HEK293 (cell line): Measurements from ENCODE around the gene TMEM167B.

Source experiments
- BCL11B ChIP-seq: fragments of 450-650 bp; formaldehyde crosslinking; IDR thresholded peaks from 2 replicates; pipeline ENCODE4 v1.5.1; 2016; ENCODE audit warnings: low read depth, missing biosample characterization, missing genetic modification characterization
- KLF16 ChIP-seq: fragments of 450-650 bp; formaldehyde crosslinking; IDR thresholded peaks from 2 replicates; pipeline ENCODE4 v1.5.1; 2017; ENCODE audit warnings: missing biosample characterization, missing genetic modification characterization
- KLF8 ChIP-seq: fragments of 450-650 bp; formaldehyde crosslinking; IDR thresholded peaks from 2 replicates; pipeline ENCODE4 v1.5.1; 2016; ENCODE audit warnings: missing biosample characterization, missing genetic modification characterization
- SCRT2 ChIP-seq: fragments of 450-650 bp; formaldehyde crosslinking; IDR thresholded peaks from 2 replicates; pipeline ENCODE4 v1.5.1; 2016; ENCODE audit warnings: missing biosample characterization, missing genetic modification characterization
- SETDB1 ChIP-seq: IDR thresholded peaks from one replicate; pipeline ENCODE4 v1.6.1; 2017; ENCODE audit warnings: mild to moderate bottlenecking, low read length, moderate library complexity, mixed read lengths; ENCODE audit not compliant: insufficient read length
- YY2 ChIP-seq: fragments of 450-650 bp; formaldehyde crosslinking; IDR thresholded peaks from 2 replicates; pipeline ENCODE4 v1.5.1; 2016; ENCODE audit warnings: missing biosample characterization, missing genetic modification characterization
- ZBTB48 ChIP-seq: fragments of 450-650 bp; formaldehyde crosslinking; IDR thresholded peaks from 2 replicates; pipeline ENCODE4 v1.5.1; 2016; ENCODE audit warnings: missing biosample characterization, missing genetic modification characterization
- ZFHX2 ChIP-seq: fragments of 450-650 bp; formaldehyde crosslinking; conservative IDR thresholded peaks from 2 replicates; pipeline ENCODE4 v1.5.1; 2016; ENCODE audit warnings: missing biosample characterization, missing genetic modification characterization
- ZFP69B ChIP-seq: fragments of 450-650 bp; formaldehyde crosslinking; IDR thresholded peaks from 2 replicates; pipeline ENCODE4 v1.5.1; 2016; ENCODE audit warnings: missing biosample characterization, missing genetic modification characterization
- ZIC2 ChIP-seq: fragments of 450-650 bp; formaldehyde crosslinking; IDR thresholded peaks from 2 replicates; pipeline ENCODE4 v1.5.1; 2016; ENCODE audit warnings: missing biosample characterization, missing genetic modification characterization
- ZNF223 ChIP-seq: fragments of 450-650 bp; formaldehyde crosslinking; IDR thresholded peaks from 2 replicates; pipeline ENCODE4 v1.5.1; 2016; ENCODE audit warnings: missing biosample characterization, missing genetic modification characterization
- ZNF24 ChIP-seq: fragments of 450-650 bp; formaldehyde crosslinking; IDR thresholded peaks from 2 replicates; pipeline ENCODE4 v1.5.1; 2016; ENCODE audit warnings: missing biosample characterization, missing genetic modification characterization
- ZNF266 ChIP-seq: fragments of 450-650 bp; formaldehyde crosslinking; IDR thresholded peaks from 2 replicates; pipeline ENCODE4 v1.5.1; 2016; ENCODE audit warnings: missing biosample characterization, missing genetic modification characterization, low read depth
- ZNF394 ChIP-seq: fragments of 450-650 bp; formaldehyde crosslinking; IDR thresholded peaks from 2 replicates; pipeline ENCODE4 v1.5.1; 2016; ENCODE audit warnings: missing biosample characterization, missing genetic modification characterization, mild to moderate bottlenecking, moderate library complexity, borderline replicate concordance
- ZNF561 ChIP-seq: fragments of 450-650 bp; IDR thresholded peaks from 2 replicates; pipeline ENCODE4 v1.5.1; 2018; ENCODE audit warnings: missing biosample characterization, missing genetic modification characterization, borderline replicate concordance
- ZNF610 ChIP-seq: fragments of 450-650 bp; formaldehyde crosslinking; IDR thresholded peaks from 2 replicates; pipeline ENCODE4 v1.5.1; 2016; ENCODE audit warnings: missing biosample characterization, missing genetic modification characterization, borderline replicate concordance
- ZNF654 ChIP-seq: fragments of 450-650 bp; formaldehyde crosslinking; IDR thresholded peaks from 2 replicates; pipeline ENCODE4 v1.5.1; 2016; ENCODE audit warnings: low read depth, missing biosample characterization, missing genetic modification characterization
- ZNF660 ChIP-seq: fragments of 450-650 bp; IDR thresholded peaks from 2 replicates; pipeline ENCODE4 v1.5.1; 2018; ENCODE audit warnings: missing biosample characterization, mild to moderate bottlenecking, missing genetic modification characterization
- ZNF791 ChIP-seq: fragments of 450-650 bp; formaldehyde crosslinking; IDR thresholded peaks from 2 replicates; pipeline ENCODE4 v1.5.1; 2016; ENCODE audit warnings: missing biosample characterization, missing genetic modification characterization
- ZNF843 ChIP-seq: fragments of 450-650 bp; formaldehyde crosslinking; IDR thresholded peaks from 2 replicates; pipeline ENCODE4 v1.5.1; 2016; ENCODE audit warnings: missing biosample characterization, missing genetic modification characterization
- TF ChIP-seq, protein P1 (sequence below): fragments of 450-650 bp; IDR thresholded peaks from 2 replicates; pipeline ENCODE4 v1.5.1; 2018; ENCODE audit warnings: missing biosample characterization, mild to moderate bottlenecking, missing genetic modification characterization
- TF ChIP-seq, protein P2 (sequence below): fragments of 450-650 bp; formaldehyde crosslinking; IDR thresholded peaks from 2 replicates; pipeline ENCODE4 v1.5.1; 2016; ENCODE audit warnings: missing biosample characterization, missing genetic modification characterization
- TF ChIP-seq, protein P3 (sequence below): fragments of 450-650 bp; formaldehyde crosslinking; IDR thresholded peaks from 2 replicates; pipeline ENCODE4 v1.5.1; 2016; ENCODE audit warnings: missing biosample characterization, missing genetic modification characterization
- TF ChIP-seq, protein P4 (sequence below): fragments of 450-650 bp; formaldehyde crosslinking; IDR thresholded peaks from 2 replicates; pipeline ENCODE4 v1.5.1; 2016; ENCODE audit warnings: missing biosample characterization, missing genetic modification characterization
- TF ChIP-seq, protein P5 (sequence below): fragments of 450-650 bp; formaldehyde crosslinking; IDR thresholded peaks from 2 replicates; pipeline ENCODE4 v1.5.1; 2016; ENCODE audit warnings: missing biosample characterization, missing genetic modification characterization
- TF ChIP-seq, protein P6 (sequence below): fragments of 450-650 bp; formaldehyde crosslinking; IDR thresholded peaks from 2 replicates; pipeline ENCODE4 v1.5.0; 2017; ENCODE audit warnings: missing biosample characterization, missing genetic modification characterization, borderline replicate concordance

Gene TMEM167B

DNA sequence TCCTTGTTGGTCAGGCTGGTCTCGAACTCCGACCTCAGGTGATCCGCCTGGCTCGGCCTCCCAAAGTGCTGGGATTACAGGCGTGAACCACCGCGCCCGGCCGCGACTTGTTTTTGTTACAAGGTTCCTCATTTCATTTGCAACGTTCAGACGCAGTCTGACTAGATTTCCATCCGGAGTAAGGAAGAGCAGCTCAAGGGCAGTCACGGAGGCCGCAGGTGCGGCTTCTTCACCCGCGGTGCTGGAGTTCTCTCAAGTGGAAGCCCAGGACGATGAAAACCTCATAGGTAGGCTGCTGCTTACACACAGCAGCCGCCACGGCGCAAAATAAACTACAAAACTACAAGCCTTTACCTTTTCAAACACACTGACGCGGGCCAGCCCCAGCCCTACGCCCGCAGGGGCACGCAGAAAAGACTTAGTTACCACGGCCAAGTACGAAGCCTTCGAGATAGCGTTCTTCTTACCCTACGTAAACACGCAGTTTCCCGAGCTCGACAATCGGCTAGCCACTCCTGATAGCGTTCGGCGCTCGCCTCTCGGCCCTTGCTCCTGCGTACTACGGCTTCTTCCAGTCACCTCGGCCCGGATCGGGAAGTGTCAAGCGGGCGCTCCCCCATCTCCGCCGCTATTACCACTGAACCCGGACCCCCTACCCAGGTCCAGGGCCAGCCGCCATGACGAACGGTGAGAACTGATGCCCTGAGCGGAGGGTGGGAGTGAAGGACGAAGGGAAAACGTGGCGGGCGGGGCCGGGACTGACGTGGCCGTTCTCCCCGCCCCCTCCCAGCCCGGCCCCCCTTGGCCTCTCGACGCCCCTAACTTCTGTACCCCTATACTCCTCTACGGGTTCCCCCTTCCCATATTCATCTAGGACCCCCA, at the start of gene TMEM167B (continued):
- TF ChIP-seq, protein P1, sequence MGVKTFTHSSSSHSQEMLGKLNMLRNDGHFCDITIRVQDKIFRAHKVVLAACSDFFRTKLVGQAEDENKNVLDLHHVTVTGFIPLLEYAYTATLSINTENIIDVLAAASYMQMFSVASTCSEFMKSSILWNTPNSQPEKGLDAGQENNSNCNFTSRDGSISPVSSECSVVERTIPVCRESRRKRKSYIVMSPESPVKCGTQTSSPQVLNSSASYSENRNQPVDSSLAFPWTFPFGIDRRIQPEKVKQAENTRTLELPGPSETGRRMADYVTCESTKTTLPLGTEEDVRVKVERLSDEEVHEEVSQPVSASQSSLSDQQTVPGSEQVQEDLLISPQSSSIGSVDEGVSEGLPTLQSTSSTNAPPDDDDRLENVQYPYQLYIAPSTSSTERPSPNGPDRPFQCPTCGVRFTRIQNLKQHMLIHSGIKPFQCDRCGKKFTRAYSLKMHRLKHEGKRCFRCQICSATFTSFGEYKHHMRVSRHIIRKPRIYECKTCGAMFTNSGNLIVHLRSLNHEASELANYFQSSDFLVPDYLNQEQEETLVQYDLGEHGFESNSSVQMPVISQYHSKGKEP (tag by site-specific recombination) = peak; percentile 47; the same call in 1 of the 2 replicates
- TF ChIP-seq, protein P2, sequence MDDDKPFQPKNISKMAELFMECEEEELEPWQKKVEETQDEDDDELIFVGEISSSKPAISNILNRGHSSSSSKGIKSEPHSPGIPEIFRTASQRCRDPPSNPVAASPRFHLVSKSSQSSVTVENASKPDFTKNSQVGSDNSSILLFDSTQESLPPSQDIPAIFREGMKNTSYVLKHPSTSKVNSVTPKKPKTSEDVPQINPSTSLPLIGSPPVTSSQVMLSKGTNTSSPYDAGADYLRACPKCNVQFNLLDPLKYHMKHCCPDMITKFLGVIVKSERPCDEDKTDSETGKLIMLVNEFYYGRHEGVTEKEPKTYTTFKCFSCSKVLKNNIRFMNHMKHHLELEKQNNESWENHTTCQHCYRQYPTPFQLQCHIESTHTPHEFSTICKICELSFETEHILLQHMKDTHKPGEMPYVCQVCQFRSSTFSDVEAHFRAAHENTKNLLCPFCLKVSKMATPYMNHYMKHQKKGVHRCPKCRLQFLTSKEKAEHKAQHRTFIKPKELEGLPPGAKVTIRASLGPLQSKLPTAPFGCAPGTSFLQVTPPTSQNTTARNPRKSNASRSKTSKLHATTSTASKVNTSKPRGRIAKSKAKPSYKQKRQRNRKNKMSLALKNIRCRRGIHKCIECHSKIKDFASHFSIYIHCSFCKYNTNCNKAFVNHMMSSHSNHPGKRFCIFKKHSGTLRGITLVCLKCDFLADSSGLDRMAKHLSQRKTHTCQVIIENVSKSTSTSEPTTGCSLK = no peak
- TF ChIP-seq ZNF791 (tag by site-specific recombination) = no peak
- TF ChIP-seq ZFP69B (tag by site-specific recombination) = peak; percentile 71
- peak; percentile 46; the same call in 1 of the 2 replicates for TF ChIP-seq BCL11B
- peak; percentile 97 for TF ChIP-seq KLF16 (tag by site-specific recombination)
- TF ChIP-seq ZNF660 = peak; percentile 94
- TF ChIP-seq ZNF610 = peak; percentile 88; the same call in 1 of the 2 replicates
- TF ChIP-seq, protein P3, sequence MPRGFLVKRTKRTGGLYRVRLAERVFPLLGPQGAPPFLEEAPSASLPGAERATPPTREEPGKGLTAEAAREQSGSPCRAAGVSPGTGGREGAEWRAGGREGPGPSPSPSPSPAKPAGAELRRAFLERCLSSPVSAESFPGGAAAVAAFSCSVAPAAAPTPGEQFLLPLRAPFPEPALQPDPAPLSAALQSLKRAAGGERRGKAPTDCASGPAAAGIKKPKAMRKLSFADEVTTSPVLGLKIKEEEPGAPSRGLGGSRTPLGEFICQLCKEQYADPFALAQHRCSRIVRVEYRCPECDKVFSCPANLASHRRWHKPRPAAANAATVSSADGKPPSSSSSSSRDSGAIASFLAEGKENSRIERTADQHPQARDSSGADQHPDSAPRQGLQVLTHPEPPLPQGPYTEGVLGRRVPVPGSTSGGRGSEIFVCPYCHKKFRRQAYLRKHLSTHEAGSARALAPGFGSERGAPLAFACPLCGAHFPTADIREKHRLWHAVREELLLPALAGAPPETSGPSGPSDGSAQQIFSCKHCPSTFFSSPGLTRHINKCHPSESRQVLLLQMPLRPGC (tag by site-specific recombination) = peak; percentile 88
- no peak for TF ChIP-seq ZNF266 (tag by site-specific recombination)
- TF ChIP-seq, protein P4, sequence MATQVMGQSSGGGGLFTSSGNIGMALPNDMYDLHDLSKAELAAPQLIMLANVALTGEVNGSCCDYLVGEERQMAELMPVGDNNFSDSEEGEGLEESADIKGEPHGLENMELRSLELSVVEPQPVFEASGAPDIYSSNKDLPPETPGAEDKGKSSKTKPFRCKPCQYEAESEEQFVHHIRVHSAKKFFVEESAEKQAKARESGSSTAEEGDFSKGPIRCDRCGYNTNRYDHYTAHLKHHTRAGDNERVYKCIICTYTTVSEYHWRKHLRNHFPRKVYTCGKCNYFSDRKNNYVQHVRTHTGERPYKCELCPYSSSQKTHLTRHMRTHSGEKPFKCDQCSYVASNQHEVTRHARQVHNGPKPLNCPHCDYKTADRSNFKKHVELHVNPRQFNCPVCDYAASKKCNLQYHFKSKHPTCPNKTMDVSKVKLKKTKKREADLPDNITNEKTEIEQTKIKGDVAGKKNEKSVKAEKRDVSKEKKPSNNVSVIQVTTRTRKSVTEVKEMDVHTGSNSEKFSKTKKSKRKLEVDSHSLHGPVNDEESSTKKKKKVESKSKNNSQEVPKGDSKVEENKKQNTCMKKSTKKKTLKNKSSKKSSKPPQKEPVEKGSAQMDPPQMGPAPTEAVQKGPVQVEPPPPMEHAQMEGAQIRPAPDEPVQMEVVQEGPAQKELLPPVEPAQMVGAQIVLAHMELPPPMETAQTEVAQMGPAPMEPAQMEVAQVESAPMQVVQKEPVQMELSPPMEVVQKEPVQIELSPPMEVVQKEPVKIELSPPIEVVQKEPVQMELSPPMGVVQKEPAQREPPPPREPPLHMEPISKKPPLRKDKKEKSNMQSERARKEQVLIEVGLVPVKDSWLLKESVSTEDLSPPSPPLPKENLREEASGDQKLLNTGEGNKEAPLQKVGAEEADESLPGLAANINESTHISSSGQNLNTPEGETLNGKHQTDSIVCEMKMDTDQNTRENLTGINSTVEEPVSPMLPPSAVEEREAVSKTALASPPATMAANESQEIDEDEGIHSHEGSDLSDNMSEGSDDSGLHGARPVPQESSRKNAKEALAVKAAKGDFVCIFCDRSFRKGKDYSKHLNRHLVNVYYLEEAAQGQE (tag by site-specific recombination) = peak; percentile 60
- peak; percentile 71 for TF ChIP-seq ZBTB48 (tag by site-specific recombination)
- no peak; the same call in 1 of the 2 replicates for TF ChIP-seq ZNF223
- 0 out of 2 replicates have a peak, but pooled peaks have one; percentile 73 for TF ChIP-seq ZNF24 (tag by site-specific recombination)
- peak; percentile 93; the same call in 1 of the 2 replicates for TF ChIP-seq KLF8 (tag by site-specific recombination)
- peak; percentile 30; the same call in 1 of the 2 replicates for TF ChIP-seq ZNF561 (tag by site-specific recombination)
- TF ChIP-seq, protein P5, sequence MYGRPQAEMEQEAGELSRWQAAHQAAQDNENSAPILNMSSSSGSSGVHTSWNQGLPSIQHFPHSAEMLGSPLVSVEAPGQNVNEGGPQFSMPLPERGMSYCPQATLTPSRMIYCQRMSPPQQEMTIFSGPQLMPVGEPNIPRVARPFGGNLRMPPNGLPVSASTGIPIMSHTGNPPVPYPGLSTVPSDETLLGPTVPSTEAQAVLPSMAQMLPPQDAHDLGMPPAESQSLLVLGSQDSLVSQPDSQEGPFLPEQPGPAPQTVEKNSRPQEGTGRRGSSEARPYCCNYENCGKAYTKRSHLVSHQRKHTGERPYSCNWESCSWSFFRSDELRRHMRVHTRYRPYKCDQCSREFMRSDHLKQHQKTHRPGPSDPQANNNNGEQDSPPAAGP (tag by site-specific recombination) = peak; percentile 94
- TF ChIP-seq ZIC2 = peak; percentile 31; the same call in 1 of the 2 replicates
- peak; percentile 68; the same call in 1 of the 2 replicates for TF ChIP-seq ZNF394
- TF ChIP-seq ZNF654 = 0 out of 2 replicates have a peak, but pooled peaks have one; percentile 5
- TF ChIP-seq, protein P6, sequence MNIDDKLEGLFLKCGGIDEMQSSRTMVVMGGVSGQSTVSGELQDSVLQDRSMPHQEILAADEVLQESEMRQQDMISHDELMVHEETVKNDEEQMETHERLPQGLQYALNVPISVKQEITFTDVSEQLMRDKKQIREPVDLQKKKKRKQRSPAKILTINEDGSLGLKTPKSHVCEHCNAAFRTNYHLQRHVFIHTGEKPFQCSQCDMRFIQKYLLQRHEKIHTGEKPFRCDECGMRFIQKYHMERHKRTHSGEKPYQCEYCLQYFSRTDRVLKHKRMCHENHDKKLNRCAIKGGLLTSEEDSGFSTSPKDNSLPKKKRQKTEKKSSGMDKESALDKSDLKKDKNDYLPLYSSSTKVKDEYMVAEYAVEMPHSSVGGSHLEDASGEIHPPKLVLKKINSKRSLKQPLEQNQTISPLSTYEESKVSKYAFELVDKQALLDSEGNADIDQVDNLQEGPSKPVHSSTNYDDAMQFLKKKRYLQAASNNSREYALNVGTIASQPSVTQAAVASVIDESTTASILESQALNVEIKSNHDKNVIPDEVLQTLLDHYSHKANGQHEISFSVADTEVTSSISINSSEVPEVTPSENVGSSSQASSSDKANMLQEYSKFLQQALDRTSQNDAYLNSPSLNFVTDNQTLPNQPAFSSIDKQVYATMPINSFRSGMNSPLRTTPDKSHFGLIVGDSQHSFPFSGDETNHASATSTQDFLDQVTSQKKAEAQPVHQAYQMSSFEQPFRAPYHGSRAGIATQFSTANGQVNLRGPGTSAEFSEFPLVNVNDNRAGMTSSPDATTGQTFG (tag by site-specific recombination) = no peak
- peak; percentile 34; the same call in 1 of the 2 replicates for TF ChIP-seq SCRT2
- TF ChIP-seq YY2 (tag by site-specific recombination) = peak; percentile 71
- TF ChIP-seq SETDB1 = peak; percentile 82
- TF ChIP-seq ZFHX2 = peak; percentile 43; the same call in 1 of the 2 replicates
- TF ChIP-seq ZNF843 (tag by site-specific recombination) = peak; percentile 70
